NOMO-1 treated with dmso at 0.1 percent for 144 hours (cell line): Measurements from ENCODE around the gene IL23R.
"Not testable (repeated sequence)": the region's sequence is repeated elsewhere in the genome, so short reads cannot be mapped to it uniquely, and the experiment has no call there.

Experiments
- DNase-seq: peaks from one replicate; lab custom pipeline; 2025; ENCODE audit not compliant: unreplicated experiment; lab: John Stamatoyannopoulos, UW

The IL23R gene

DNA sequence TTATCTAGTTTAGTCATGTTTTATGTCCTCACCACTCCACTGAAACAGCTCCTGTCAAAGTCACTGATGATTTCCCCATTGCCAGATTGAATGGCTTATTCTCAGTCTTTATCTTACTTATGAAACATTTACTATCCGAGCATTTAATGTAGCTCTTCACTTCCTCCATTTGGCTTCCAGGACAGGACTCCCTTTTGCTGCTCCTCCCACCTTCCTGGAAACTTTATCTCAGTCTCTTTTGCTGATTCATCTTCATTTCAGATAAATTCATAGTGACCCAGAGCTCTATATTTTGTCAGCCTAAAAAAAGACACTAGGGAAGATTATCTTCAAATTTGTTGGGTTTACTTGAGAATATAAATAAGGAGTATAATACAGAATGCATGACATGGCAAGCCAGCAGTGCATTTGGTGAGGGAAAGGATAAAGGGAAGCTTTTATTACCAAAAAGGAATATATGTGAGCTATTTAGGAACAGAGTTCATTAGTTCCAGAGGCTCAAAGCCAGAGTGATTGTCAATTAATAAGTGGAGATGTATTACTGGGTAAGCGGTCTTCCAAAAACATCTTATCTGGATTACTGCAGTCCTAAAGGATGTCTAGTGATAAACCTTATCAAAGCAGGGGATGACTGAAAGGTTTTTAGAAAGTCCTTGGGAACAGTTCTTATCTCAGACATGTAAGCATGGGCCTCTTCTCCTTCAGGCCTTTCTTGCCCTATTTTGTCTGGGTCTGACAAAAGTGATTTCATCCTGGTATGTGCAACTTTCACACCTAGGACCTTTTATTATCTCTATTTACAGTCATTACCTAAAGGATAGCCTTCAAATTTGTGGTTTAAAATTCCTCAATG is 25.6 kb downstream of the IL23R start:
- DNase-seq, result no peak

DNA sequence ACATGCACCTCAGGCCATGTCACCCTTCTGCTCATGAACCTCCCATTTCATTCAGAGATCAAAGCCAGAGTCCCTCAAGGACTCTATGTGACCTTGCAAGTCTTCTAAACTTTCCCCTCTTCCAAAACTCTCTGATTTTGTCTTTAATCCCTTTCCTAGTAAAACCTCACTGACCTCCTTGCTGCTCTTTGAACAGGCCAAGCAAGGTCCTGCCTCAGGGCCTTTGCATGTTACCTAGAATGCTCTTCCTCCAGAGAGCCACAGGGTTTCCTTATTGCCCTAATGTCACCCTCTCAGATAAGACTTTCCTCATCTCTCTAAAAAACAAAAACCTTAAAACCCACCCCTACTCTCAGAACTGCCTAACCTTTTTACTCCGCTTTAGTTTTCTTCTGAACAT is 26.6 kb downstream of the IL23R start:
- DNase-seq, result no peak

DNA sequence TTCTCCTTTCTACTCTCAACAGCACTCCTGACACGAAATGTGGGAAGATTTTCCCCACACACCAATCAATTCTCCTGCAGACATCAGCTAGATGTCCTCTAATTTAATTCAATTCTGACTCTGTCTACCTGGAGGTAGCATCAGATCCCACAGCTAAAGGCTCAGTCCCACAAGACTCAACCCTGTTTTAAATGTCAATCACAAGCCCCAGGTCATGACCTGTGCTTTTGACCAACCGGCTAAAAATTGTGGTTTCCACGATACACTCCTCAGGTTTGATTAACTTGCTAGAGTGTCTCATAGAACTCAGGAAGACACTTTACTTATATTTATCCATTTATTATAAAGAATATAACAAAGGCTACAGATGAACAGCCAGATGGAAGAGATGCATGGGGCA is 27.4 kb downstream of the IL23R start:
- no peak for DNase-seq

DNA sequence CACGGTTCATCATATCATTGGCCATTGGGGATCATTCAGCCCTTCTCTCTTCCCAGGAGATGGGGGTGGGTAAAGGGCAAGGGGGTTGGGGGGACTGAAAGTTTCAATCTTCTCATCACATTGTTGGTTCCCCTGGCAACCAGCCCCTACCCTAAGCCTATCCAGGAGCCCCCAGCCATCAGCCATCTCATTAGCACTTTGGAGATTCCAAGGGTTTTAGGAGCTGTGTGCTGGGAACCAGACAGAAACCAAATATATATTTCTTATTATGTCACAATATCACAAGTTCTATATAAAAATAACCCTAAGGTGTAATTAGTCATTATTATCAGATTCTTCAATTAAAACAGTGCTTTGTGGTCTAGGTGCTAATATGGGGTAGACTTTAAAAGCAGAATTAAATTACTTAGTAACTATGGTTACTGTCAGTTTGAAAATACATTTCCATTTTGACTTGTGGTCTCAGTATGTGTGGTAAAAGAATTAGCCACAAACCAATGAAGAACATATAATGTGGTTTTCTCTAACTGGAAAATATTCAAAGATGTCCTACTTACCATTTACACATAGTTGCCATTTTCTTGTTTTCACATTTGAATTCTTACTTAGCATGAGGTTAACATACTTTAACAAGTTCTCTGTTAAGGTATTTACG is 28.1 kb downstream of the IL23R start:
- DNase-seq, result no peak

DNA sequence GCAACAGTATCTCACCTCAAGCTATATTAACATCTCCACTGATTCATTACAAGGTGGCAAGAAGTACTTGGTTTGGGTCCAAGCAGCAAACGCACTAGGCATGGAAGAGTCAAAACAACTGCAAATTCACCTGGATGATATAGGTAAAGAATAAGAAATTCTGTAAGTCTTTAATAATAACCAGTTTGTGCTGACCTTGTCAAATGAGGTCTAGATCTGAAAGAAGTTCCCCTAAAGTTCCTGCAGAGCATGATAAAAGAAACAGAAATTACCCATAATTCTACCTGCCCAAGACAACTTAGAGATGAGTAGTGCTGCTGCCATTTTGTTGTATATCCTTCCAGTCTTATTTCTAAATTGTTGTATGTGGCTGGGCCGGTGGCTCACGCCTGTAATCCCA is 34.5 kb downstream of the IL23R start:
- DNase-seq, result no peak

GRCh38 chr1:67201891-67202290 is 35.6 kb downstream of the IL23R start:
- DNase-seq, result no peak

GRCh38 chr1:67204298-67204980 is 38.2 kb downstream of the IL23R start:
- no peak for DNase-seq

DNA sequence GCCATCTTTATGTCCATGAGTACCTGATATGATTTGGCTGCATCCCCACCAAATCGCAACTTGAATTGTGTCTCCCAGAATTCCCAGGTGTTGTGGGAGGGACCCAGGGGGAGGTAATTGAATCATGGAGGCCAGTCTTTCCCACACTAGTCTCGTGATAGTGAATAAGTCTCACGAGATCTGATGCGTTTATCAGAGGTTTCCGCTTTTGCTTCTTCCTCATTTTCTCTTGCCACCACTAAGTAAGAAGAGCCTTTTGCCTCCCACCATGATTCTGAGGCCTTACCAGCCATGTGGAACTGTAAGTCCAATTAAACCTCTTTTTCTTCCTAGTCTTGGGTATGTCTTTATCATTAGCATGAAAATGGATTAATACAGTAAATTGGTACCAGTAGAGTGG is 41.1 kb downstream of the IL23R start:
- DNase-seq, result not testable (repeated sequence)

- DNase-seq, result no peak
These were observed 42.0 kb downstream of the IL23R start for GRCh38 chr1:67208217-67208616.

GRCh38 chr1:67209521-67209920 is 43.3 kb downstream of the IL23R start:
- no peak for DNase-seq

- DNase-seq, result no peak
These were observed 45.6 kb downstream of the IL23R start for GRCh38 chr1:67211589-67212563.

DNA sequence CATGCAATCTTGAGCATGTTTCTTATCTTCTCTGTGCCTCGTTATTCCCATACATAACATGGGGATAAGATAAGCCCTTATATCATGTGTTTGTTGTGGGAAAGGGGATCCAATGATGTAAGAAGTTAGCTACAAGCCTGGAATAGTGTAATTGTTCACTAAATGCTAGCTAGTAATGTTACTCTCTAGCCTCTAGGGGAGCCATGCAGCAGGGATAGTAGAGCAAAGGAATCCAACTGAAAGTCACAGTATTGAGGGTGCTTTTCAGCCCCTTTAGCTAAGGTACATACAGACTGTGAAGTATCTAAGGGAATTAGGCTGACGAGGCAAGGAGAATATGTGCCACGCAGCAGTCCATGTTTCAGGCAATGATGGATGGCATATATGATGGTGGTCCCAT is 46.9 kb downstream of the IL23R start:
- no peak for DNase-seq

- DNase-seq, result no peak
These were observed 47.7 kb downstream of the IL23R start for GRCh38 chr1:67213948-67214347.

GRCh38 chr1:67214420-67215174 is 48.3 kb downstream of the IL23R start:
- DNase-seq, result no peak

- DNase-seq, result no peak
These were observed 50.1 kb downstream of the IL23R start for GRCh38 chr1:67216401-67216800.

- DNase-seq, result no peak
These were observed 51.2 kb downstream of the IL23R start for GRCh38 chr1:67217417-67217816.

DNA sequence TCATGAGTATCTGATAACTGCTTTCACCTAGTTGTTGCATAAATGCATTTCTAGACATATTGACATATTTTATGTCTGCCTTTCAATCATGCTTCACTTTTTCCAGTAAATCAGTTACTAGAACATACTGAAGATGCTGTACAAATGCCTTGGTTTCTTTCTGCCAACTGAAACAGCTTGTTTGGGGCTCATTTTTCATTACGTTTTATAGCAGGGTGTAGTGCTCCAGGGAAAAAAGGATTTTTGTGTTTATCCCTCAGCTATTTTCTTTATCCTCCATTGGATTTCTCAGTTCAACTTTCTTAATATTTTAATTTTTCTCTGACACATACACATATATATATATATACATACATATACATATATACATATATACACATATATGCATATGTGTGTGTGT is 51.7 kb downstream of the IL23R start:
- no peak for DNase-seq

- DNase-seq, result no peak
These were observed 58.6 kb downstream of the IL23R start for GRCh38 chr1:67224856-67225255.

DNA sequence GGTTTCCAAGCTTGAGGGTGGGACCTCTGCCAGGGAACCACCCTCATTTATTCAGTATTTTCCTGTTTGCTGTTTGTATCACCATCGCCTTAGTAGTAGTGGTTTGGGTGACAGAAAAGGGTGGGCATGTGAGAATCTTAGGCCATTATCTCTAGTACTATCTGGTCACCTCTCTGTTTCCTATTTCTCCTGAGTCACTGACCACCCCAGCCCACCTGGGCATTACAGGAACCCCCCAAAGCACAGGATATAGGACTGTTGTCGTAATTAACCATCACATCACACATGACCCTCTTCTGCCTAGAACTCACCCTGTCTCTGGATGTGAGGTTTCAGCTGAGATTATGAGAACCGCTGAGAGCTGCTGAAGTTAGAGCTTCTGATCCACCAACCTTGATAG is 60.4 kb downstream of the IL23R start:
- DNase-seq, result no peak

- no peak for DNase-seq
These were observed 60.9 kb downstream of the IL23R start for GRCh38 chr1:67227196-67227595.
